ENCODE measurements around the gene SIDT2. TPM values are rescaled to one million over a fixed set of nuclear protein-coding genes. Genes with fewer than 3 reads are reported as not detected.

Gene SIDT2
- total RNA-seq, 1 donor from 2014 or later: 190 TPM

- H3K27me3 ChIP-seq (ENCODE audit: low read depth): no peaks in the 10 kb centered on the region
- H3K27ac ChIP-seq: peak overlapping the region; percentile 64
- intact Hi-C loops (cut with DNase I): no loop called here
- DNase-seq (no peak), ATAC-seq (peak; percentile 48 to 66)
- TF ChIP-seq CTCF (IDR thresholded peaks at IDR 0.05): no peak
- H3K36me3 ChIP-seq: peaks cover 96% of the 10 kb centered on the region
- no peaks in the 10 kb centered on the region for H3K9me3 ChIP-seq
- peaks cover 48% of the 10 kb centered on the region for H3K4me1 ChIP-seq
- no peak overlapping the region for H3K4me3 ChIP-seq
These were observed 43.4 kb downstream of the SIDT2 start for GRCh38 chr11:117221775-117222517.

DNA sequence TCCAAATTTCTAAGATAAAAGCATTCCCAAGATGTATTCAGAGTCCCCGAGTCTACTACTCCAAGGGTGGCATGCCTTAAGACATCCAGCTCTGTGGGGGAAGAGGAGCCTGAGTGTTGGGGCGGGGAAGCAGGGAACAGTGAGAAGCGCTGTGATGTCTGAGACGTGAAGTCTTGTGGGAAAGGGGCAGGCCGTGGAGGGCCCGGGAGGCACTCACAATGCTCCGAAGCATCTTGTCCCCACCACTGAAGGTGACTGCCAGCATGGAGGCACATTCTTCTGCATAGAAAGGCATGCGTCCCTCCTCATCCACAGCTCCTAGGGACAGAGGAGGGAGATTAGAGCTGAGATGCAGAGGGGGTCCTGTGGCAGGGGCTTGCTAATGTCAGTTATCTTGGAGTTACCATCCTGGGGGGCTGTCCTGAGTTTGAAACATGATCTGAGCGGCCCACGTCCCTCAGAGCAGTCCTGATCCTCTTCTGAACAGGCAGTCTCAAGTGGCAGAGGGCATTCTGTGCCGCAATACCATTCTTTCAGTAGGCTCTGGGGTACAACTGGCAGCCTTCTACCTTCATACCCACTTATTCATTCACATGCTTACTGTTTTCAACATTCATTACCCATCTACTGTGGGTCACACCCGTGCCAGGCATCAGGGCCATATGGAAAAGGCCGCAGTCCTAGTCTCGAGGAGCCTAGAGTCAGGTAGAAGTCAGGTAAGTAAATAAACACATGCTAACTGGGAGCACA is 44.6 kb downstream of the SIDT2 start:
- Histone ChIP-seq H3K27me3 (ENCODE audit: low read depth) (no peaks in the 10 kb centered on the region), H3K4me1 (peaks cover 37% of the 10 kb centered on the region), H3K36me3 (peaks cover 96% of the 10 kb centered on the region), H3K4me3 (no peak overlapping the region), H3K9me3 (no peaks in the 10 kb centered on the region), H3K27ac (no peak overlapping the region)
- intact Hi-C loops (cut with DNase I): no loop called here
- ATAC-seq (no peak), DNase-seq (no peak)
- no peak for TF ChIP-seq CTCF (IDR thresholded peaks at IDR 0.05)

DNA sequence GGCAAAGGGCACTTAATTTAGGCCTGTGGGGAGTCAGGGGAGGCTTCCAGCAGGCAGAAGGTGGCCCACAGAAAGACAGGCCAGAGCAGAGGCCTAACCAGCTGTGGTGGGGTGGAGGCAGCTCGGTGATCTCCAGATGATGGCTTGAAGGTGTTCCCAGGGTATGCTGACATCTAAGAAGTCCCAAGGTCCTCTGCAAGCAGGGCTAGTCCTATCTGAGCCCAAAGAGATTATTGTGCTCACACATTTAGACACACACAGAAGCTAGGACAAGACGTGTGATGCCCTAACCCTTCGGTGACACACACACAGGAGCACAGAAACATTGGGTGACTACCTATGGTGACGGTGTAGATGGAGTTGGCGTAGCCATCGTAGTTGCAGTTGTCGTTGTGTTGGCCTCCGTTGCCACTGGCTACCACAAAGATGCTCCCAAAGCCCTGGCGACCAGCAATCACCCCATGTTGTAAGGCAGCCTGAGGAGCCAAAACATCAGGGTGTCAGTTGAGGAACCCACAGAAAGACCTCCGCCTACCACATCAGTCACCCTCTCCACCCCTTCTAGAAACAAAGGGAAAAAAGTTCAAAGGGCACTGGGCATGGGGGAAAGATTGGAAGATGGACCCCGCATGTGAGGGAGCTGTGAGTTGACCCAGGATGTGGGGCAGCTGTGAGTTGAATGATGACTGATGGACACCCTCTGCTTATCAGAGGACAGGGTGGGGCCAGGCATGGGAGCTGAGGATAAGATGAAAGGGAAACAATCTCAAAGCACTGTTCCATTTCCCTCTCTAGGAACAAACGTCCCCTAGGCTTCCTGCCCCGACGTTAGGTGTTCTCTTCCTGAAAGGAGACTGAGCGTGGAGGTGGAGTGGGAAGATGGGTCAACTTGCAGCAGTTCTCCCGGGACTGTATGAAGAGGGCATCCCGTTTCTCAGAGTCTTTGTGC is 45.5 kb downstream of the SIDT2 start:
- ATAC-seq: no peak

GRCh38 chr11:117225553-117226170 is 47.1 kb downstream of the SIDT2 start:
- Histone ChIP-seq H3K27me3 (ENCODE audit: low read depth) (no peaks in the 10 kb centered on the region), H3K36me3 (peaks cover 91% of the 10 kb centered on the region), H3K9me3 (no peaks in the 10 kb centered on the region), H3K4me3 (no peak overlapping the region), H3K27ac (no peak overlapping the region), H3K4me1 (peaks cover 27% of the 10 kb centered on the region)
- intact Hi-C loops (cut with DNase I): no loop called here
- no peak for TF ChIP-seq CTCF (IDR thresholded peaks at IDR 0.05)
- ATAC-seq (no peak), DNase-seq (no peak)

More for the DNA sequence above, 45.5 kb downstream of the SIDT2 start:
- no peaks in the 10 kb centered on the region for H3K27me3 ChIP-seq (ENCODE audit: low read depth)
- H3K27ac ChIP-seq: no peak overlapping the region
- H3K36me3 ChIP-seq: peaks cover 96% of the 10 kb centered on the region
- TF ChIP-seq CTCF (IDR thresholded peaks at IDR 0.05): no peak
- no peak overlapping the region for H3K4me3 ChIP-seq
- no peak for DNase-seq
- intact Hi-C loops (cut with DNase I): no loop called here
- no peaks in the 10 kb centered on the region for H3K9me3 ChIP-seq
- peaks cover 32% of the 10 kb centered on the region for H3K4me1 ChIP-seq
